GM10248 (cell line): ENCODE data around the gene PHF21B.

Source experiments
- CTCF ChIA-PET: fragments of 300-600 bp; sonication (Branson Sonifier 250); formaldehyde crosslinking; extraction: SDS; loops from one replicate; lab custom pipeline; 2021; ENCODE audit warnings: antibody characterized with exemption; lab: Yijun Ruan, JAX
- POLR2A ChIA-PET: fragments of 350-650 bp; sonication (Branson Sonifier 250); formaldehyde crosslinking; extraction: SDS; loops from one replicate; lab custom pipeline; 2020; ENCODE audit warnings: antibody characterized with exemption; lab: Yijun Ruan, JAX
- DNase-seq: peaks from one replicate; pipeline ENCODE4 v3.0.0; 2012; ENCODE audit errors: extremely low spot score
- CTCF ChIP-seq: IDR thresholded peaks from 2 replicates; pipeline ENCODE4 v1.5.1; 2012; ENCODE audit warnings: mild to moderate bottlenecking, low read depth; ENCODE audit errors: extremely low read depth, missing control alignments, control extremely low read depth

The PHF21B gene

GRCh38 chr22:44972363-44973083 lies 37.3 kb downstream of the PHF21B start:
- ChIA-PET CTCF (no interaction called here), POLR2A (no interaction called here)
- no peak for DNase-seq
- no peak for TF ChIP-seq CTCF

GRCh38 chr22:44971651-44972362 lies 38.0 kb downstream of the PHF21B start:
- POLR2A ChIA-PET: no interaction called here
- DNase-seq: no peak
- CTCF ChIA-PET: no interaction called here
- TF ChIP-seq CTCF: no peak

- CTCF ChIA-PET: no interaction called here
- POLR2A ChIA-PET: interaction anchor here (0.6 kb wide), 1 partner anchor 10 kb away, joined by 3 read pairs; no protein-coding TSS in a partner anchor
- no peak for TF ChIP-seq CTCF
- DNase-seq: no peak
These were observed 39.5 kb downstream of the PHF21B start for GRCh38 chr22:44970291-44970690.

- ChIA-PET POLR2A (interaction anchor here (0.6 kb wide), 1 partner anchor 11 kb away, joined by 3 read pairs; no protein-coding TSS in a partner anchor), CTCF (no interaction called here)
- no peak for TF ChIP-seq CTCF
- no peak for DNase-seq
These were observed 40.0 kb downstream of the PHF21B start for GRCh38 chr22:44969817-44970216.

GRCh38 chr22:44968736-44969135 lies 41.1 kb downstream of the PHF21B start:
- no peak for DNase-seq
- TF ChIP-seq CTCF: no peak
- ChIA-PET CTCF (no interaction called here), POLR2A (no interaction called here)

- ChIA-PET CTCF (no interaction called here), POLR2A (no interaction called here)
- TF ChIP-seq CTCF: no peak
- no peak for DNase-seq
These were observed 44.6 kb downstream of the PHF21B start for GRCh38 chr22:44965171-44965570.
